Karpas-422 (cell line): ENCODE measurements around the gene METTL15. TPM values are rescaled to one million over a fixed set of nuclear protein-coding genes. Genes with fewer than 3 reads are reported as not detected.

Experiments used
- DNase-seq: peaks from one replicate; pipeline ENCODE4 v3.0.0-alpha.2; 2015
- H2AFZ ChIP-seq: fragments of 200-600 bp; sonication (generic); 2 replicates; pipeline ENCODE4 v1.6.1; 2014; ENCODE audit warnings: antibody characterized with exemption, low read length, mixed read lengths
- H3K27ac ChIP-seq: fragments of 200-600 bp; sonication (generic); 2 replicates; pipeline ENCODE4 v1.5.1; 2014; ENCODE audit warnings: mild to moderate bottlenecking, low read length, moderate library complexity
- H3K27me3 ChIP-seq: fragments of 200-600 bp; sonication (generic); 2 replicates; pipeline ENCODE4 v1.6.1; 2014; ENCODE audit warnings: low read length, mixed read lengths
- H3K36me3 ChIP-seq: fragments of 200-600 bp; sonication (generic); 2 replicates; pipeline ENCODE4 v1.6.1; 2014; ENCODE audit warnings: low read length, mixed read lengths; ENCODE audit not compliant: insufficient read depth
- H3K4me1 ChIP-seq: fragments of 200-600 bp; sonication (generic); 2 replicates; pipeline ENCODE4 v1.6.1; 2014; ENCODE audit warnings: mild to moderate bottlenecking, low read length, mixed read lengths
- H3K4me2 ChIP-seq: fragments of 200-600 bp; sonication (generic); 2 replicates; pipeline ENCODE4 v1.6.1; 2014; ENCODE audit warnings: low read length, low read depth, mild to moderate bottlenecking; ENCODE audit not compliant: poor library complexity, severe bottlenecking
- H3K4me3 ChIP-seq: fragments of 200-600 bp; sonication (generic); 2 replicates; pipeline ENCODE4 v1.5.1; 2014; ENCODE audit warnings: mild to moderate bottlenecking, antibody characterized with exemption, low read length, mixed read lengths
- H3K79me2 ChIP-seq: fragments of 200-600 bp; sonication (generic); 2 replicates; pipeline ENCODE4 v1.6.1; 2014; ENCODE audit warnings: mild to moderate bottlenecking, low read length, mixed read lengths
- H3K9ac ChIP-seq: fragments of 200-600 bp; sonication (generic); 2 replicates; pipeline ENCODE4 v1.6.0; 2014; ENCODE audit warnings: low read length
- H3K9me2 ChIP-seq: fragments of 200-600 bp; sonication (generic), shearing (Covaris generic); replicated peaks from 2 replicates; pipeline ENCODE4 v1.6.0; 2014; ENCODE audit warnings: mild to moderate bottlenecking, low read length, moderate library complexity; ENCODE audit not compliant: insufficient read depth
- H3K9me3 ChIP-seq: fragments of 300-700, 200-600 bp; sonication (generic); 2 replicates; pipeline ENCODE4 v1.6.1; 2014; ENCODE audit warnings: low read length, mixed read lengths
- H4K20me1 ChIP-seq: fragments of 200-600 bp; sonication (generic); 2 replicates; pipeline ENCODE4 v1.6.1; 2014; ENCODE audit warnings: mild to moderate bottlenecking, antibody characterized with exemption, low read length, low read depth; ENCODE audit not compliant: insufficient read depth
- total RNA-seq: library from RNA; depleted of rRNA; stranded (reverse); fragments of >200 nt; shearing (Covaris generic); gene quantifications from 2 replicates; pipeline ENCODE4 v1.2.3, GENCODE V29; 2014; ENCODE audit warnings: low replicate concordance

METTL15 gene
- total RNA-seq, 1 experiment from 2014 or later, result 59.9 TPM

- no peaks in the 10 kb centered on the region for H3K9me3 ChIP-seq
- no peak overlapping the region for H3K27ac ChIP-seq
- H3K4me3 ChIP-seq, result 0 out of 2 replicates have a peak overlapping the region, but pooled peaks have one; percentile 30
- H2AFZ ChIP-seq, result no peak overlapping the region
- no peaks in the 10 kb centered on the region; the same call in 1 of the 2 replicates for H3K36me3 ChIP-seq
- H3K79me2 ChIP-seq, result peaks cover 95% of the 10 kb centered on the region
- H4K20me1 ChIP-seq, result no peaks in the 10 kb centered on the region
- H3K9me2 ChIP-seq, result no peaks in the 10 kb centered on the region
- H3K9ac ChIP-seq, result no peak overlapping the region
- peak overlapping the region; percentile 90 for H3K4me2 ChIP-seq
- no peaks in the 10 kb centered on the region for H3K27me3 ChIP-seq
- peaks cover 50% of the 10 kb centered on the region for H3K4me1 ChIP-seq
- DNase-seq, result no peak
These were observed 3.2 kb upstream of the METTL15 start for GRCh38 chr11:28104984-28105383.

- Histone ChIP-seq H2AFZ (no peak overlapping the region), H3K27me3 (no peaks in the 10 kb centered on the region), H3K4me1 (peaks cover 49% of the 10 kb centered on the region), H3K4me3 (peak overlapping the region; percentile 97), H3K4me2 (peak overlapping the region; percentile 90), H4K20me1 (no peaks in the 10 kb centered on the region), H3K36me3 (no peaks in the 10 kb centered on the region; the same call in 1 of the 2 replicates), H3K79me2 (peaks cover 95% of the 10 kb centered on the region), H3K27ac (no peak overlapping the region), H3K9me2 (no peaks in the 10 kb centered on the region), H3K9me3 (no peaks in the 10 kb centered on the region), H3K9ac (peak overlapping the region; percentile 88)
- DNase-seq, result peak; percentile 52
These were observed 2.3 kb upstream of the METTL15 start for GRCh38 chr11:28105869-28106268.

DNA sequence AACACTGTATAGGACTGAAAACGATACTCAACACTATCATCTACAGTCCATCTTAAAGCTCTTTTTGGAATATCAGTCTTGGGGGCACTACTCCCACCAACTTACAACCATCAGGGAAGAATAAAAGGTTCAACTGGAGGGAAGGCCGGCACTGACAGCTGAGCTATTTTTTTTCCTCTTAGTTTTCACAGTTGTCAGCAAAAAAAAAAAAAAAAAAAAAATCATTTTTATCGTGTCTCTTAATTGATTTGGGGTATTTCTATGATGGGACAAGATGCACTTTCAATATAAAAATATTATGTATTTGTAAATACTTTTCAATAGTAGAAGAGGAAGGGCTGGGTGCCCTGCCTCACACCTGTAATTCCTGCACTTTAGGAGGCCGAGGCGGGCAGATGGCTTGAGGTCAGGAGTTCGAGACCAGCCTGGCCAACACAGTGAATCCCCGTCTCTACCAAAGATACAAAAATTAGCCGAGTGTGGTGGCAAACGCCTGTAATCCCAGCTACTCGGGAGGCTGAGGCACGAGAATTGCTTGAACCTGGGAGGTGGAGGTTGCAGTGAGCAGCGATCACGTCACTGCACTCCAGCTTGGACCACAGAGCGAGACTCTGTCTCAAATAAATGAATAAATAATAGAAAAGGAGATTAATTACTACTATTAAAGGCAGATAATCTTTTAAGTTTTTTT lies 1.7 kb upstream of the METTL15 start:
- Histone ChIP-seq H3K4me3 (peak overlapping the region; percentile 97), H3K4me2 (peak overlapping the region; percentile 90)
- DNase-seq, result no peak

DNA sequence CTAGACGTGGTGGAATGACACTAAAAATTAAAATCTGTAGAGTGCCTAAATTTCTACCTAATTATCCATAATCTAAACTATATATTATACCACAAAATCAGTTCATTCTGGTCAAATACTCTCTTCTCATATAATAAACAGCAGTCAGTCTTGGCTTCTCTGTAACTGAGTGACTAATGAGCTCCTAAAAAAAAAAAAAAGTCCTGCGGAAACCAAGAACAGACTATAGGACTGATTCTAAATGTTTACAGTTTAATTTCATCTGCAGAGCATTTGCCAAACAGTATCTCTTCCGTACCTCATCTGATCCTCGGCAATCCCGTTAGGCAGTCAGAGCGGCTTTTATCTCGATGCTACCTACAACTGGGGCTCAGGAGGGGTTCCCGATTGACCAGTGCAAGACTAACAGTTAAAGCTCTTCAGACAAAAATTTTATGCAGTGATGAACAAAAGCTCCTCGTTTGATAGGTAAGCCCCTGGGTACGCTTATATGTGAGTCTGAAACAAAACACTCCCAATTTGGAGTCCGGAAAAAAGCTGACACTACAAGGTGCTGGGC lies 918 bp upstream of the METTL15 start:
- H2AFZ ChIP-seq, result peak overlapping the region; percentile 46; the same call in 1 of the 2 replicates

More for the DNA sequence above, 1.7 kb upstream of the METTL15 start:
- Histone ChIP-seq H3K9ac (peak overlapping the region; percentile 88), H3K4me1 (peaks cover 53% of the 10 kb centered on the region), H3K9me2 (no peaks in the 10 kb centered on the region), H3K27ac (peak overlapping the region; percentile 81; the same call in 1 of the 2 replicates), H4K20me1 (no peaks in the 10 kb centered on the region), H2AFZ (no peak overlapping the region), H3K36me3 (no peaks in the 10 kb centered on the region; the same call in 1 of the 2 replicates), H3K79me2 (peaks cover 95% of the 10 kb centered on the region), H3K9me3 (no peaks in the 10 kb centered on the region), H3K27me3 (no peaks in the 10 kb centered on the region)

GRCh38 chr11:28108958-28109357 lies 770 bp downstream of the METTL15 start:
- peak overlapping the region; percentile 77 for H3K27ac ChIP-seq
- peaks cover 12% of the 10 kb centered on the region; the same call in 1 of the 2 replicates for H3K36me3 ChIP-seq
- no peaks in the 10 kb centered on the region for H3K9me2 ChIP-seq
- peak overlapping the region; percentile 87 for H3K9ac ChIP-seq
- H3K4me3 ChIP-seq, result peak overlapping the region; percentile 97
- H3K4me1 ChIP-seq, result peaks cover 62% of the 10 kb centered on the region
- no peak for DNase-seq
- peak overlapping the region; percentile 93 for H3K4me2 ChIP-seq
- peaks cover 94% of the 10 kb centered on the region for H3K79me2 ChIP-seq
- no peaks in the 10 kb centered on the region for H3K27me3 ChIP-seq
- no peaks in the 10 kb centered on the region for H4K20me1 ChIP-seq
- H3K9me3 ChIP-seq, result no peaks in the 10 kb centered on the region
- no peak overlapping the region for H2AFZ ChIP-seq

More for the DNA sequence above, 918 bp upstream of the METTL15 start:
- Histone ChIP-seq H3K36me3 (no peaks in the 10 kb centered on the region; the same call in 1 of the 2 replicates), H3K9me3 (no peaks in the 10 kb centered on the region), H3K9me2 (no peaks in the 10 kb centered on the region), H3K4me1 (peaks cover 61% of the 10 kb centered on the region), H3K4me2 (peak overlapping the region; percentile 90), H3K27me3 (no peaks in the 10 kb centered on the region), H3K79me2 (peaks cover 95% of the 10 kb centered on the region), H3K27ac (peak overlapping the region; percentile 81), H4K20me1 (no peaks in the 10 kb centered on the region), H3K4me3 (peak overlapping the region; percentile 97), H3K9ac (peak overlapping the region; percentile 88)
- DNase-seq, result peak; percentile 74

- H3K9me3 ChIP-seq, result no peaks in the 10 kb centered on the region
- H3K27me3 ChIP-seq, result no peaks in the 10 kb centered on the region
- H2AFZ ChIP-seq, result peak overlapping the region; percentile 54
- peak overlapping the region; percentile 93 for H3K4me2 ChIP-seq
- peaks cover 18% of the 10 kb centered on the region; the same call in 1 of the 2 replicates for H3K36me3 ChIP-seq
- peak overlapping the region; percentile 87 for H3K9ac ChIP-seq
- no peaks in the 10 kb centered on the region for H4K20me1 ChIP-seq
- H3K79me2 ChIP-seq, result peaks cover 93% of the 10 kb centered on the region
- H3K4me3 ChIP-seq, result peak overlapping the region; percentile 97
- H3K9me2 ChIP-seq, result no peaks in the 10 kb centered on the region
- H3K27ac ChIP-seq, result peak overlapping the region; percentile 77
- H3K4me1 ChIP-seq, result peaks cover 49% of the 10 kb centered on the region
- DNase-seq, result peak; percentile 86
These were observed 2.1 kb downstream of the METTL15 start for GRCh38 chr11:28110108-28110820.

DNA sequence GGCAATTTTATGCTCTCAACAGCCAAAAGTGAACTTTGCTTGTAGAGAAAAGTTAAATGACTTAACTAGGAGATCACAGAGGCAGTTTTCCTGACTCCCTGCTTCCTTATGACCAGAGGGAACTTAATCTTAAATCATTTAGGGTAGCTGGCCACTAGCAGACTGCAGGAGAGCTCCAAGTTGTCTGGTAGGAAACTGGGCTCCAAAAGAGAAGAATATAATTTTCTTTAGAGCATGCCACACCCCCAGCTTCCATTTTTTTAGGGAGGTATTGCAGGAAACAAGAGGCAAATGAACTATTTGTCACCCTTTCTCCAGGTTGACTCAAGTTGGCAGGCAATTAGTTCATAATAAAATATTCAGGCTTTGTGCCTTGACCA lies 2.6 kb downstream of the METTL15 start:
- Histone ChIP-seq H3K9ac (peak overlapping the region; percentile 87), H4K20me1 (no peaks in the 10 kb centered on the region), H3K9me2 (no peaks in the 10 kb centered on the region), H2AFZ (peak overlapping the region; percentile 54; the same call in 1 of the 2 replicates), H3K4me2 (peak overlapping the region; percentile 93), H3K4me1 (peaks cover 43% of the 10 kb centered on the region), H3K27ac (no peak overlapping the region), H3K27me3 (no peaks in the 10 kb centered on the region), H3K79me2 (peaks cover 90% of the 10 kb centered on the region), H3K4me3 (peak overlapping the region; percentile 97), H3K36me3 (peaks cover 18% of the 10 kb centered on the region; the same call in 1 of the 2 replicates), H3K9me3 (no peaks in the 10 kb centered on the region)
- DNase-seq, result peak; percentile 60

DNA sequence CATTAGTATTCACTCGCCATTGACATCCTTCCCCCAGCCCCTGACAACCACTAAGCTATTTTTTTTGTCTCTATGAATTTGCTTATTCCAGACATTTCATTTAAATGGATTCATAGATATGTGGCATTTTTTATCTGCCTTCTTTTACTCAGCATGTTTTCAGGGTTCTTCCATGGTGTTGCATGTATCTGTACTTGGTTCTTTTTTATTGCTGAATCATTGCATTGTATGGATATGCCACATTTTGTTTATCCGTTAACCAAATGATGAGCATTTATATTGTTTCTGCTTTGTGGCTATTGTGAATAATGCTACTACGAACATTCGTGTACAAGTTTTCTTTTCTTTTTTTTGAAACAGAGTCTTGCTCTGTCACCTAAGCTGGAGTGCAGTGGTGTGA lies 5.9 kb downstream of the METTL15 start:
- peaks cover 91% of the 10 kb centered on the region for H3K79me2 ChIP-seq
- H3K9me2 ChIP-seq, result no peaks in the 10 kb centered on the region
- no peaks in the 10 kb centered on the region for H4K20me1 ChIP-seq
- H3K4me1 ChIP-seq, result peaks cover 44% of the 10 kb centered on the region
- no peaks in the 10 kb centered on the region for H3K27me3 ChIP-seq
- DNase-seq, result no peak
- no peak overlapping the region for H3K4me3 ChIP-seq
- no peak overlapping the region for H2AFZ ChIP-seq
- no peaks in the 10 kb centered on the region for H3K9me3 ChIP-seq
- no peak overlapping the region for H3K9ac ChIP-seq
- H3K27ac ChIP-seq, result no peak overlapping the region
- peaks cover 27% of the 10 kb centered on the region; the same call in 1 of the 2 replicates for H3K36me3 ChIP-seq
- no peak overlapping the region for H3K4me2 ChIP-seq
